Activated B cell treated with CpG ODN at 0.5 μM for 24 hours (primary cell): ENCODE data around the gene IKBKE. TPM values are rescaled to one million over a fixed set of nuclear protein-coding genes. Genes with fewer than 3 reads are reported as not detected.

Source experiments
- ATAC-seq: fragments of 200-7000 bp; cut with Tn5 transposase; one replicate; pipeline ENCODE4 v1.10.0; 2021; ENCODE audit warnings: low read depth, mild to moderate bottlenecking, moderate library complexity
- CTCF ChIA-PET: fragments of 350-600 bp; sonication (Branson Sonifier 250); formaldehyde crosslinking; loops from one replicate; lab custom pipeline; 2021; ENCODE audit warnings: antibody characterized with exemption; lab: Charles Lee
- POLR2A ChIA-PET: fragments of 350-600 bp; sonication (Branson Sonifier 250); formaldehyde crosslinking; loops from one replicate; lab custom pipeline; 2021; ENCODE audit warnings: antibody characterized with exemption; lab: Charles Lee
- DNase-seq: peaks from one replicate; pipeline ENCODE4 v3.0.0; 2022
- H3K27ac Mint-ChIP-seq: one replicate; pipeline ENCODE4 v1.8.0; 2020; ENCODE audit warnings: mixed read lengths
- H3K27me3 Mint-ChIP-seq: one replicate; pipeline ENCODE4 v1.8.0; 2021; ENCODE audit warnings: mixed read lengths
- H3K36me3 Mint-ChIP-seq: one replicate; pipeline ENCODE4 v1.8.0; 2021; ENCODE audit warnings: low read depth, mixed read lengths
- H3K4me1 Mint-ChIP-seq: one replicate; pipeline ENCODE4 v1.8.0; 2021; ENCODE audit warnings: mixed read lengths
- H3K4me3 Mint-ChIP-seq: one replicate; pipeline ENCODE4 v1.8.0; 2020; ENCODE audit warnings: mild to moderate bottlenecking, mixed read lengths
- H3K9me3 Mint-ChIP-seq: one replicate; pipeline ENCODE4 v1.8.0; 2020; ENCODE audit warnings: mixed read lengths
- CTCF ChIP-seq: fragments of 200-600 bp; IDR thresholded peaks from one replicate; pipeline ENCODE4 v1.8.0; 2022; ENCODE audit warnings: antibody characterized with exemption, mild to moderate bottlenecking
- intact Hi-C: fragments of 100-400 bp; cut with micrococcal nuclease; formaldehyde crosslinking; loops from one replicate; pipeline ENCODE4 v1.15.1; 2024
- total RNA-seq: library from RNA; stranded (reverse); gene quantifications from 2 replicates; pipeline ENCODE4 v1.2.3, GENCODE V29; 2022

IKBKE gene
- total RNA-seq, 1 donor from 2014 or later, result 56.3 TPM

GRCh38 chr1:206447792-206448191 lies 22.5 kb upstream of the IKBKE start:
- TF ChIP-seq CTCF, result no peak
- intact Hi-C loops, result loop anchor here (2.0 kb wide), 1 partner anchor 15 kb away; no protein-coding TSS in a partner anchor

DNA sequence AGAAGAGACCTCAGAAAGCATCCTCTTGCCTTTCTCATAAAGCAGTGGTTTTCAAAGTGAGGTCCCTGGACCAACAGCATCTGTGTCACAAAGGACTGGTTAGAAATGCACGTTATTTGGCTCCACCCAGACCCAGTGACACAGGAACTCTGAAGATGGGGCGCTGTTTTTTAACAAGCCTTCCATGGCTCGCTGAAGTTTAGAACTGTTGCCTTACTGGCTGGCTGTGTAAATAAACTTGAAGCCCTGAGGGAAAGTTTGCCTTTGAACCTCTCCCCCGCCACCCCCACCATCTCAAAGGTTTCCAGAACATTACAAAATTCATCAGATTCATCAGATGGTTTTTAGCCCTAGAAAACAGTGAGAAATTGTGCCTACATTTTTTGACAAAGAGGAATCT lies 21.8 kb upstream of the IKBKE start:
- Mint-ChIP-seq H3K36me3 (peaks cover 80% of the 10 kb centered on the region), H3K4me1 (no peaks in the 10 kb centered on the region), H3K4me3 (no peak overlapping the region), H3K27ac (no peak overlapping the region), H3K9me3 (no peaks in the 10 kb centered on the region), H3K27me3 (no peaks in the 10 kb centered on the region)
- POLR2A ChIA-PET, result no interaction called here
- ATAC-seq, result no peak
- CTCF ChIA-PET, result no interaction called here
- intact Hi-C loops, result no loop called here
- no peak for TF ChIP-seq CTCF
- no peak for DNase-seq

More at GRCh38 chr1:206447792-206448191, 22.5 kb upstream of the IKBKE start:
- Mint-ChIP-seq H3K27ac (no peak overlapping the region), H3K9me3 (no peaks in the 10 kb centered on the region), H3K36me3 (peaks cover 80% of the 10 kb centered on the region), H3K27me3 (no peaks in the 10 kb centered on the region), H3K4me1 (no peaks in the 10 kb centered on the region), H3K4me3 (no peak overlapping the region)
- DNase-seq (no peak), ATAC-seq (no peak)
- ChIA-PET CTCF (no interaction called here), POLR2A (no interaction called here)

GRCh38 chr1:206449565-206449964 lies 20.7 kb upstream of the IKBKE start:
- no peak for TF ChIP-seq CTCF
- no peak for DNase-seq
- ChIA-PET CTCF (interaction anchor here (0.9 kb wide), 1 partner anchor 13 kb away, joined by 3 read pairs; no protein-coding TSS in a partner anchor), POLR2A (no interaction called here)
- peaks cover 81% of the 10 kb centered on the region for H3K36me3 Mint-ChIP-seq
- H3K4me1 Mint-ChIP-seq, result no peaks in the 10 kb centered on the region
- no peak overlapping the region for H3K4me3 Mint-ChIP-seq
- ATAC-seq, result no peak
- intact Hi-C loops, result no loop called here
- no peaks in the 10 kb centered on the region for H3K27me3 Mint-ChIP-seq
- H3K27ac Mint-ChIP-seq, result no peak overlapping the region
- H3K9me3 Mint-ChIP-seq, result no peaks in the 10 kb centered on the region

DNA sequence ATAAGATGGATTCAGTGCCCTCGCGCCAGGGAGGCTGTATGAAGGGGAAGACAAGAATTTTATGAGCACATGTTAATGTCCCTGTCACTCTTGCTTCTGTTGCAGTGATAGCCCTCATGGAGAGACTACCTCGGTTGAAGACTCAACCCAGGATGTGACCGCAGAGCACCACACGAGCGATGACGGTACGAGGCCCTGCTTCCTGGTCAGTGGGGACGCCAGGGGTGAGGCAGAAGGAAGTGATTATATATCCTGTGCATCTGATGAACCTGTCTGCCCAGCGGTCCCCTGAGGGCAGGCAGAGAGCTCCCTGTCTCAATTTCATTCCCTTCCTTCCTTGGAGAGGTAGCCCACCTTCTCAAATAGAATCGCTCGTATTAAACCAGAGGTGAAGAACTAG lies 20.0 kb upstream of the IKBKE start:
- CTCF ChIA-PET, result interaction anchor here (1.5 kb wide), 1 partner anchor 12 kb away, joined by 4 read pairs; no protein-coding TSS in a partner anchor
- Mint-ChIP-seq H3K4me3 (no peak overlapping the region), H3K27me3 (no peaks in the 10 kb centered on the region), H3K27ac (no peak overlapping the region), H3K4me1 (no peaks in the 10 kb centered on the region), H3K9me3 (no peaks in the 10 kb centered on the region), H3K36me3 (peaks cover 81% of the 10 kb centered on the region)
- no peak for DNase-seq
- TF ChIP-seq CTCF, result no peak
- intact Hi-C loops, result no loop called here
- POLR2A ChIA-PET, result no interaction called here
- ATAC-seq, result no peak

GRCh38 chr1:206451134-206451686 lies 19.1 kb upstream of the IKBKE start:
- no peak for TF ChIP-seq CTCF
- no peak overlapping the region for H3K4me3 Mint-ChIP-seq
- ChIA-PET CTCF (interaction anchor here (1.5 kb wide), 1 partner anchor 11 kb away, joined by 4 read pairs; no protein-coding TSS in a partner anchor), POLR2A (no interaction called here)
- intact Hi-C loops, result no loop called here
- no peak for DNase-seq
- no peaks in the 10 kb centered on the region for H3K27me3 Mint-ChIP-seq
- H3K9me3 Mint-ChIP-seq, result no peaks in the 10 kb centered on the region
- ATAC-seq, result no peak
- H3K36me3 Mint-ChIP-seq, result peaks cover 78% of the 10 kb centered on the region
- H3K4me1 Mint-ChIP-seq, result no peaks in the 10 kb centered on the region
- no peak overlapping the region for H3K27ac Mint-ChIP-seq
